DND-41 (cell line): ENCODE measurements around the gene BIN2.

Experiments used
- EZH2 ChIP-seq: IDR thresholded peaks from 3 replicates; pipeline ENCODE4 v1.6.1; 2012; ENCODE audit warnings: borderline replicate concordance, low read depth, mild to moderate bottlenecking, moderate library complexity, low read length, inconsistent platforms; ENCODE audit not compliant: severe bottlenecking
- TF ChIP-seq, protein P1 (sequence below): IDR thresholded peaks from 2 replicates; pipeline ENCODE4 v1.5.1; 2012; ENCODE audit warnings: borderline replicate concordance, low read length, moderate library complexity, mild to moderate bottlenecking; ENCODE audit not compliant: poor library complexity, severe bottlenecking; ENCODE audit errors: extremely low read depth

DNA sequence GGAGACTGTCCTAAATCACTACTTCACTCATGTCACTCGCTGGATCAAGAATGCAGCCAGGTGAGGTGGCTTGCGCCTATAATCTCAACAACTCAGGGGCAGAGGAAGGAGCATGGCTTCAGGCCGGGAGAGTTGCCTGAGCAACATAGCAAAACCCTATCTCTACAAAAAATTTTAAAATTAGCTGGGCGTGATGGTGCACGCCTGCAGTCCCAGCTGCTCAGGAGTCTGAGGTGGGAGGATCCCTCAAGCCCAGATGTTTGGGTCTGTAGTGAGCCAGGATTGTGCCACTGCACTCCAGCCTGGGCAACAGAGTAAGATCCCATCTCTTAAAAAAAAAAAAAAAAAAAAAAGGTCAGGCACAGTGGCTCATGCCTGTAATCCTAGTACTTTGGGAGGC is 59.7 kb downstream of the BIN2 start:
- TF ChIP-seq, protein P1, sequence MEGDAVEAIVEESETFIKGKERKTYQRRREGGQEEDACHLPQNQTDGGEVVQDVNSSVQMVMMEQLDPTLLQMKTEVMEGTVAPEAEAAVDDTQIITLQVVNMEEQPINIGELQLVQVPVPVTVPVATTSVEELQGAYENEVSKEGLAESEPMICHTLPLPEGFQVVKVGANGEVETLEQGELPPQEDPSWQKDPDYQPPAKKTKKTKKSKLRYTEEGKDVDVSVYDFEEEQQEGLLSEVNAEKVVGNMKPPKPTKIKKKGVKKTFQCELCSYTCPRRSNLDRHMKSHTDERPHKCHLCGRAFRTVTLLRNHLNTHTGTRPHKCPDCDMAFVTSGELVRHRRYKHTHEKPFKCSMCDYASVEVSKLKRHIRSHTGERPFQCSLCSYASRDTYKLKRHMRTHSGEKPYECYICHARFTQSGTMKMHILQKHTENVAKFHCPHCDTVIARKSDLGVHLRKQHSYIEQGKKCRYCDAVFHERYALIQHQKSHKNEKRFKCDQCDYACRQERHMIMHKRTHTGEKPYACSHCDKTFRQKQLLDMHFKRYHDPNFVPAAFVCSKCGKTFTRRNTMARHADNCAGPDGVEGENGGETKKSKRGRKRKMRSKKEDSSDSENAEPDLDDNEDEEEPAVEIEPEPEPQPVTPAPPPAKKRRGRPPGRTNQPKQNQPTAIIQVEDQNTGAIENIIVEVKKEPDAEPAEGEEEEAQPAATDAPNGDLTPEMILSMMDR = no peak
- TF ChIP-seq EZH2 = no peak
